GM10266 (cell line): ENCODE results near the gene MRNIP.

Experiments
- DNase-seq: peaks from one replicate; pipeline ENCODE4 v3.0.0; 2012; ENCODE audit errors: extremely low spot score
- CTCF ChIP-seq: IDR thresholded peaks from 2 replicates; pipeline ENCODE4 v1.5.1; 2012; ENCODE audit warnings: mild to moderate bottlenecking, low read depth; ENCODE audit not compliant: control insufficient read depth, insufficient read depth; ENCODE audit errors: missing control alignments

The MRNIP gene

GRCh38 chr5:179833056-179833708, 25.4 kb downstream of the MRNIP start:
- no peak for TF ChIP-seq CTCF
- no peak for DNase-seq

- TF ChIP-seq CTCF, result no peak
- DNase-seq, result no peak
Observed at GRCh38 chr5:179832039-179832745, 26.4 kb downstream of the MRNIP start.

- DNase-seq, result no peak
- TF ChIP-seq CTCF, result no peak
Observed at GRCh38 chr5:179830818-179831468, 27.7 kb downstream of the MRNIP start.

GRCh38 chr5:179829732-179830435, 28.7 kb downstream of the MRNIP start:
- no peak for DNase-seq
- TF ChIP-seq CTCF, result no peak

- no peak for DNase-seq
- TF ChIP-seq CTCF, result no peak
Observed at GRCh38 chr5:179828756-179829421, 29.7 kb downstream of the MRNIP start.

GRCh38 chr5:179827680-179828079, 30.9 kb downstream of the MRNIP start:
- DNase-seq, result no peak
- no peak for TF ChIP-seq CTCF
